HPDE6-E6E7 (cell line): ENCODE data around the gene TM2D3.

Experiments
- DNase-seq: peaks from one replicate; pipeline ENCODE4 v3.0.0; 2011; ENCODE audit warnings: missing footprints; ENCODE audit errors: extremely low spot score

TM2D3 gene

GRCh38 chr15:101604124-101604874 is 47.9 kb downstream of the TM2D3 start:
- DNase-seq = no peak

DNA sequence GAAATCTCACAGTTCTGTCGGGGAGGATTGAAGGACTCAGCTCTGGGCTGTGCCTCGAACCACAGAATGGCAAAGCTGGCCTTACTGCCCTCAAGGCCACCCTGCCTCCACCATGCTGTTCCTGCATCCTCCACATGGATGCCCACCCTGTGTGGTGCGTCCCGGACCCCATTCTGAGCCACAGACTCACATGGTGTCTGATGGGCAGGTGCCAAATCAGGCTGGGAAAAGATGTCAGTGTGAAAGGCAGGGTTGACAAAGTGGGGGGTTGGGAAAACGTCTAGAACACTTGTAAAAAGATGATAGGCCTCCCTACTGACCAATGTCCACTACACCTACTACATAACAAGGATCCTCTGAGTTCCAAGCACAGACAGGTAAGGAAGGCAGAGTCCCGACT is 49.4 kb downstream of the TM2D3 start:
- DNase-seq = no peak

- DNase-seq = no peak
These were observed 52.1 kb downstream of the TM2D3 start for GRCh38 chr15:101600035-101600434.

- no peak for DNase-seq
These were observed 53.1 kb downstream of the TM2D3 start for GRCh38 chr15:101599091-101599490.

DNA sequence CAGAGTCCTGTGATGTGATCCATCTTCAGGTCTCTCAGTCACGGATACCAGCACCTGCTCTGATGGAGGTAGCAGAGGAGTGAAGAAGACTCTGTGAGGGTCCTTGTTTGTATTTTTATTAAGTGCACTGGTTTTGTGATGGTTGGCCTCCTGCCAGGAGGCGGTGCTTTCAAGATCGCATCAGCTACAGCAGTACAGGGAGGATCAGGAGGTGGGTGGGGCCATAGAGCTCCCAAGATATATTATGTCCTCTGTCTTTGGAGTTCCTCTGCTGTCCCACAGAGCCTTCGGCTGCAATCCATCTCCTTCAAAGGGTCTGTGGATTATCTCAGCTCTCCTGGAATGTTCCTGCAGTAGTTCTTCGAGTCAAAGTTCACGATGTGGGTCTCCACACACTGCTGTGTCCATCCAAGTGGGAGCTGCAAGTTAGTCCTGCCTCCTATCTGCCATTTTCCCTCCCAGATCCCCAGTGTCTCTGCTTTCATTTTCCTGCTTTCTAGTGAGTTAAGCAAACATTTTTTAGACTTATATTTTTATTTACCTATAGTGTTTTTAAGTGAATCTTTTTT is 54.7 kb downstream of the TM2D3 start:
- no peak for DNase-seq

GRCh38 chr15:101596633-101597032 is 55.5 kb downstream of the TM2D3 start:
- DNase-seq = no peak
